Activated CD8-positive, alpha-beta memory T cell treated with anti-CD3 and anti-CD28 coated beads, Interleukin-2, amount 50 U/mL, for 1 hour (primary cell): ENCODE data around the gene SNX15.
"Not testable (repeated sequence)": the region's sequence is repeated elsewhere in the genome, so short reads cannot be mapped to it uniquely, and the experiment has no call there.

Experiments used
- DNase-seq: peaks from one replicate; pipeline ENCODE4 v3.0.0-alpha.2; 2020; ENCODE audit errors: extremely low read depth

The SNX15 gene, protein sequence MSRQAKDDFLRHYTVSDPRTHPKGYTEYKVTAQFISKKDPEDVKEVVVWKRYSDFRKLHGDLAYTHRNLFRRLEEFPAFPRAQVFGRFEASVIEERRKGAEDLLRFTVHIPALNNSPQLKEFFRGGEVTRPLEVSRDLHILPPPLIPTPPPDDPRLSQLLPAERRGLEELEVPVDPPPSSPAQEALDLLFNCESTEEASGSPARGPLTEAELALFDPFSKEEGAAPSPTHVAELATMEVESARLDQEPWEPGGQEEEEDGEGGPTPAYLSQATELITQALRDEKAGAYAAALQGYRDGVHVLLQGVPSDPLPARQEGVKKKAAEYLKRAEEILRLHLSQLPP

DNA sequence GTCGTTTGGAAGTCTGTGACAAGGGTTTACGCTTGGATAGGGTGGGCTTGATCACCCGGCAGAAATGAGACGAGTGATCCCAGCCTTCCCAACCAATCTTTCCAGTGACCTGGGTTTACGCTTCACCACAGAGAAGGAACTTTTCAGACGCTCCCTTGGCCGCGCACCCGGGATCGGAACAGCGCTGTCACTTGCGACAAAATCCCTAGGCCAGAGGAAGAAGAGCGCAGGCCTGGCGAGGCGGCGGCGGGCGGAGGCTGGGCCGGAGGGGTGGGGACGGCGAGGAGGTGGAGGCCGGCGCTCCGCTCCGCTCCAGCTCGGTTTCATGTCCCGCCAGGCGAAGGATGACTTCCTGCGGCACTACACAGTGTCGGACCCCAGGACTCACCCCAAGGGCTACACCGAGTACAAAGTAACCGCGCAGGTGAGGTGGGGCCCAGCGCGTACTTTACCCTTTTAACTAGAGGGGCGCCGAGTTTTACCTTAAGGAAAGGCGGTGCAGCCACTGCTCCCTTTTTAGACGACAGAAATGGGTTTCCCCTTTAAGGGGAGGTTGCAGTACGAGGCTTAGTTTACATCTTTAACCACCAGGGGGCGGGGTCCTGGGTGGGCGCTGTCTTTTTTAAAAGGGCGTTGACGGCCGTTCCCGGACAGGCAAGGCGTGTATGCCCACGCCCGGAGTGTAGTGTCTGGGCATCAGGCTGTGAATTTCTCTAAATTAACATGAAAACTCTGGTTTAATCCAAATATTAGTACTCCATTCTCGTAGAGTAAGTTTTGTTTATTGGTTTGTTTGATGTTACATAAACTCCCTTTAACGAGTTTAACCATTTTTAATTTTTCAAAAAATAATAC lies at the start of gene SNX15:
TSS of gene SNX15 (plus strand) at position 227 of the 855 bp plus-strand sequence. CDS start at position 326, 99 bp downstream.
- DNase-seq = peak; percentile 82

DNA sequence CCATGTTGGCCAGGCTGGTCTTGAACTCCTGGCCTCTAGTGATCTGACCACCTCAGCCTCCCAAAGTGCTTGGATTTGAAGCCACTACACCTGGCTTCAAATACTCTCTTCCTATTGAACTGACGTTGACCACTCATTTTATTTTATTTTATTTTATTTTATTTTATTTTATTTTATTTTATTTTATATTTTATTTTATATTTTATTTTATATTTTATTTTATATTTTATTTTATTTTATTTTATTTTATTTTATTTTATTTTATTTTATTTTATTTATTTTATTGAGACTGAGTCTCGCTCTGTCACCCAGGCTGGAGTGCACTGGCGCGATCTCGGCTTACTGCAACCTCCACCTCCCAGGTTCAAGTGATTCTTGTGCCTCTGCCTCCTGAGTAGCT lies 43.9 kb upstream of the SNX15 start:
- not testable (repeated sequence) for DNase-seq

DNA sequence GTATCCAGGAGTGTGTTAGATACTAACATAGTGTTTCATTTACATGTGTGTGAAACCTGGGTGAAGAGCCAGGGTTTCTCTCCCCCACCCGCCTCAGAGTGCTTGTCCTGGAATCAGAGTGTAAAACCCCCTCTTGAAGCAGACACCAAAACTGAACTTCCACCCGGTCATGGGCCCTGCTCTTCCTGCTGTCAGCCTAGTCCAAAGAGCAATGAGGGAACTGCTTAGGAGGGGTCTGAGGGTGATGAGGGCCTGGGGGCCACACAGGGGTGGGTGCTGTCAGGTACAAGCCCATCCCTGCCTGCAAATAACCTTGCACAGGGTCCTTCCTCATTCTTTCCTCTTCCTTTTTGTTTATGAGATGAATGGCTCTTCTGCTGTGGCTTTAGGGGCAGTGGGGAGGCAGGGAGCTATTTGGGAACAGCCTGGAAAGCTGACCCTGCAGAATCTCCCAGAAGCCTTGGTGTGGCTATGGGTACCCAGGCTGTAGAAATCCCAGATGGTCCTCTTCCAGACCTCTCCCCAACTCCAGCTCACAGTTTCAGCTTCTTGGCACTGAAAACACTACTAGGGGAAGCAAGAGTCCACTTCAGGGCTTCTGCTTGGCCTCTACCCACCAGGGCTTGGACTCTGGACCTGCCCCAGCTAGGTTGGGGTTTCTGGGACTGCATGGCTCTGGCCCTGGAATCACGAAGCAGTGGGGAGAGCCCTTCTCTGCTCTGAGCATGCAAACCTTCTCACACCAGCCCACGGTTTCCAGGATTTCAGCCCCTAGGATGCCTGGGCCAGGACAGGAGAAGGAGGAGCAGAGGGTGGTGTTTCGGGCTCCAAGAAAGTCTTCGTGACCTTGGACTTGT lies 39.0 kb upstream of the SNX15 start:
- DNase-seq = no peak

DNA sequence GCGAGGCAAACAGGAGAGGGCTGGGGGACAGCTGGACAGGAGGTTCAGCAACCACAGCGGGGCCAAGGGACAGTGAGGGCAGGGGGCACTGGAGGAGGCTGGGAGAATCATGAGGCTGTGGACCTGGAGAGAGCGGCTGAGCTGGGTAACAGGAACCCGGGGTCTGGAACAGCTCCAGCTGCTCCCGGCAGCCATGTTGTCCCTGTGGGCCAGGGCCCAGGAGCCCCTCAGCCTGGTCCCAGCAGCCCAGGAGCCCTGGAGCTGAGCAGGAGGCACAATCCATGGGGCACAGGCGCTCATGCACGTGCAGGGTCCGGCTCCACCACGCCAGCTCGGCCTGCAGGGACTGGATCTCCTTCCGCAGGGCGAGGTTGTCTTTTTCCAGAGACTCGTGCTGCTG lies 37.8 kb upstream of the SNX15 start:
- DNase-seq = no peak

DNA sequence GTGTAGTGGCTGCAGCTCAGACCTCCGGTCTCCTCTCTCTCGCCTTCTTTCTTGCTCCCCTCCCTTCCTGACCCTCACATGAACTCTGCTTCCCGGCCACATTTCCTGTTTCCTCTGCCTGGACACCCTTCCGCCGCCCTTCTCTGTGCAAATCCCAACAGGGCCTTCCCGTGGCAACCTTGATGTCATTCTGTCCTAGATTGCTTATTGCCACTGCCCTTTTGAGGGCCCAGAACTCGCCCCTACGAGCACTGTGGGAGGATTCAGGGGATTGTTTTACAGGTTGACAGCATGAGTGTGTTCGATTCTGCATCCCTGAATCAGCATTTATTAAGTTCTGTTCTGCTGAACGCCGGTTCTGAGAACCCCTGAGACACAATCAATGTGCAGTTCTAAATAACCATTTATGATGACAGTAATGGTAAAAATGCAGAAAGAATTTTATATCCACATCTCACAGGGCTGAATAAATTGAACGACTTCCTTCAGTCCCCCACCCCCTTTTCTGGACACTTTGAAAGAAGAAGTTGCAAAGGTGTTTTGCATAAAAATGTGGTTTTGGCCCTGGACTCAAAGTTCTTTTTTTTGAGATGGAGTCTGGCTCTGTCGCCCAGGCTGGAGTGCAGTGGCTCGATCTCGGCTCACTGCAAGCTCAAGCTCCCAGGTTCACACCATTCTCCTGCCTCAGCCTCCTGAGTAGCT lies 36.9 kb upstream of the SNX15 start:
- DNase-seq = no peak

DNA sequence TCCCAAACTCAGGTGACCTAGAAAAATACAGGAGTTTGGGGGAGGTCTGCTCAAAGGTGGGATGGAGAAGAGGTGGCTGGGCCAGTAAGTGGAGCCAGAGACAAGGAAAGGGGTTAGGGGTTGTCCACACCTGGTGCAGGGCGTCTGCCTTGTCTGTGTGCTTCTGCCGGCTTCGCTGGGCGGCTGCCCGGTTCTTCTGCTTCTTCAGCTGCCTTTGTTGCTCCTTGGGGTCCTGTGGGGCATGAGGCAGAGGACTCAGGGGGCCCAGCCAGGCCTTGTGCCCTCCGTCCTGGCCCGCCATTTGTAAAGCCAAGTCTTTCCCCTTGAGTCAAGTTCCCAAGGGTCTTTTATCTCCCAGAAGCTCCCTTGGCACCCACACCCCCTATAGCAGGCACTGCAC lies 32.9 kb upstream of the SNX15 start:
- DNase-seq = no peak

DNA sequence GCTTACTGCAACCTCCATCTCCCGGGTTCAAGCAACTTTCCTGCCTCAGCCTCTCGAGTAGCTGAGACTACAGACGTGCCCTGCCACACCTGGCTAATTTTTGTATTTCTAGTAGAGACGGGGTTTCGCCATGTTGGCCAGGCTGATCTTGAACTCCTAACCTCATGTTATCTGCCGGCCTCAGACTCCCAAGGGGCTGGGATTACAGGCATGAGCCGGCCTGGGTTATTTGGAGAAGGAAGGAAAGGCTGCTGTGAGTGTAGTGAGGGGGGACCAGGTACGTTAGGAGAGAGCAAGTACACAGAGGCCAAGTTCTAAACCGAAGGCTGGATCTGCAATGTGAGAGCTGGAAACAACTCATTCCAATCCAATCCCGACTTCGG lies 30.9 kb upstream of the SNX15 start:
- no peak for DNase-seq

DNA sequence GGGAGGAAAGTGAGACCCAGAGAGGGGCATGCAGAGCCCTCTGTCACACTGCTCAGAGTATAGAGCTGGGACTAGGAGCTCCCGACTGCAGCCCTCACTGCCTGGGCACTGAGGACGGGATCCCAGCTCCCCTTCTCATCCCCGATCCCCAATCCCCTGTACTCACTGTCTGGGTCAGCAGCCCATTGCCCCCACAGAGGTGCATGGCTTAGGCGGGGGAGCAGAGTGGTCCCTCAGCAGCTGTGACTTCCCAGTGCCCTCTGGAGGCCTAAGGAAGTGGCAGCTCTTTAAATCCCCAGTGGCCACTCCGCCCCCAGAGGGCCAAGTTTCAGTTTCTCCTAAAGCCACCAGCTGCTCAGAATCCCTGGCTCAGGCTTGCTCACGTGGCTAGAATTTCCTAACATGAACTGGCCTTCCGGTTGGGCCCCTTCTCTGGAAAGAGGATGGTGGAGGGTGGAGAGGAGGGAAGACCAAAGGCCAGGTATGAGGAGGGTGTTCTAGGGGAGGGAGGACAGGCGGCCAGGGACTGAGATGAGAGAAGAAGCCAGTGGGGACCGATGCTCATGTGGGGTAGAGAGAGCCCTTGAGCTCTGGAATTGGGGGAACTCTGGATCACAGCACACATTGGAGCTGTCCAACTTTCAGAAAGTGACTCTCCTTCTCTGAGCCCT lies 30.4 kb upstream of the SNX15 start, which contains the start of gene BATF2:
TSS of gene BATF2 (minus strand) at position 262 of the 671 bp plus-strand sequence. CDS start at position 205, 57 bp downstream.
- DNase-seq = no peak

DNA sequence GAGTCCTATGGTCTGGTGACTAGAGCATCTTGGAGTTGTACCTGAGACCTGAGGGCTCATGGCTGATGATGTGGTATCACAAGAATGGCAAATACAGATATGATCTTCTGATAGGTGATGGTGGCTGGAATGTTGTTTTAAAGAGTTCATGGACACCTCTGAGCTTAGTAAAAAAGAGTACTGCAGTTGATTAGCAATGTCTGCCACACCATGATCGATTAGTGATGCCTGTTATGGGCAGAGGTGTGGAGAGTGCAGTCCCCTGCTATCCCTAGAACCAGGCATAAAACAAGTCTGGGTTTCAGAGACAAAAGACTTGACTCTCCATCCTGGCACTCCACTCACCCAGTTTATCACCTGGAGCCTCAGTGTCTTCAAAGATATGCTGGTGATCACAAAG lies 29.1 kb upstream of the SNX15 start:
- no peak for DNase-seq

DNA sequence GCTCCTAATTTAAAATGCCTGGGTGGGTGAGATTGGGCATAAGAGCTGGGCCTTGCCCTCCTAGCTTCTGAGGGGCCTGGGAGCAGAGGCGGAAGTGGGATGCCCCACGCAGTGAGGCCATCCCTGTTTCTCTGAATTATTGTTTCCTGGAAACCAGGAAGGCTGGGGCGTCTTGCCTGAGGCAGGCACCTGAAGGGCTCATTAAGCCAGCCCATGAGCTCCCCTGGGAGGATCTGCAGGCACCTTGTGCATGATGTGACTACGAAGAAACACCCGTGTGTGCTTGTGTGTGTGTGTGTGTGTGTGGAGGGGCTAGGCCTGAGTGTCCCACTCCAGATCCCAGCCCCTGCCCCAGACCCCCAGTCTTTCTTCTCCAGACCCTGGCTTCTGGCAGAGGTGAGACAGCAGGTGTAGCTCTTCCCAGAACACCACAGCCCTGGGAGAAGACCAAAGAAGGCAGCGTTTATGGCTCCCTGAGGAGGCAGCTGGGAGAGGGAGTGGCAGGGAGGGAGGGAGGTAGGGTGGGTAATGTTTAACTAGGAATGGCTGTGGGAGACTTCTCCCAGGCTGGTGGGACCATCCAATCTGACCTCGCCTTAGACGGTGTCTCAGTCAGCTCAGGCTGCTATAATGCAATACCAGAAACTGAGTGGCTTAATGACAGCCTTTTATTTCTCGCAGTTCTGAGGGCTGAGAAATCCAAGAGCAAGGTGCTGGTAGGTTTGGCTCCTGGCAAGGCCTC lies 28.4 kb upstream of the SNX15 start:
- DNase-seq = no peak

DNA sequence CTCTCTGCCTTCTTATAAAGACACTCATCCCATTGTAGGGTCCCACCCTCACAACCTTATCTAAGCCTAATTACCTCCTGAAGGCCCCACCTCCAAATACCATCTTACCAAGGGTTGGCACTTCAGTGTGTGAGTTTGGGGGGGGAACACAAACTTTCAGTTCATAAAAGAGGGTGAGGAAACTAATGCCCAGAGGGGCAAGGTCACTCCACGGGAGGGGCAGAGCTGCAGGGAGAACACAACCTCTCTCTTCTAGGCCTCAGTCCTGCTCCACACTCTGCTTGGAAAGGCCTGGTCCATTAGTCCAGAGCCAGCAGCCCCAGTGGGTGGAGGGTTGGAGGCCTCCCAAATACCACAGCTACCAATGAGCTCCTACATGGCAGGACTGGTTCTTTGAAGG lies 27.8 kb upstream of the SNX15 start:
- no peak for DNase-seq

DNA sequence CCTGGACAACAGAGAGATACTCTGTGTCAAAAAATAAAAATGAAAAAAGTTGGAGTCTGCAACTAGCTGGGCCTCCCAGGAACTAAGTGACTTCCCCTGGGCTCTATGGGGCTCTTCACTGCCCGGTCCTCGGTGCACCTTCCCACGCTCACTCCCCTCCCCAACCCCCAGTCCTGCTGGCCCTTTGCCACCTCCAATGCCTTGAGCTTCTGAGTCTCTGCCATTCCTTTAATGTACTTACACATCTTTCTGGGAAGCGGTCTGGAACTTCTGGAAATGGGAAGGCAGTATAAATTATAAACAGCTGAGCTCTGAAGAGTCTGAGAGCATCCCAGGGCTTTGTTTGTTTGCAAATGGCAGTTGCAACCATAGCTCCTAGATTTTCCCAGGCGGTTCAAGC lies 24.5 kb upstream of the SNX15 start:
- DNase-seq = no peak

DNA sequence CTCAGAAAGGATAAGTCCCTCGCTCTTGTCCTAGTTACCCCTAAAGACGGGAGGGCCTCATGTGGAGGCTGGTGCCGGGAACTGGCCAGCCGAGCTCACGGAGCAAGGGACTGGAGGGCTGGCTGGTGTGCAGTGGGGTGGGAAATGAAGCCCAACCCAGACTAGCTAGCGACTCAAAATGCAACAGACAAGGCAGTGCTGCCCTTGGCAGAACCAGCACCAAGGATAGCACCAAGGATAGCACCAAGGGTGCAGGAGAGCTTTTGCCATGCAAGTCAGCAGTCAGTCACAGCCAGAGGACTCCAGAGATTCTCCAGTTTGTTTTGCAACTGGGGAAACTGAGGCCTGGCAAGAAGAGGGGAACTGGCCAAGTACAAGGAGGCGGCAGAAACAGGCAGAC lies 24.0 kb upstream of the SNX15 start:
- no peak for DNase-seq

DNA sequence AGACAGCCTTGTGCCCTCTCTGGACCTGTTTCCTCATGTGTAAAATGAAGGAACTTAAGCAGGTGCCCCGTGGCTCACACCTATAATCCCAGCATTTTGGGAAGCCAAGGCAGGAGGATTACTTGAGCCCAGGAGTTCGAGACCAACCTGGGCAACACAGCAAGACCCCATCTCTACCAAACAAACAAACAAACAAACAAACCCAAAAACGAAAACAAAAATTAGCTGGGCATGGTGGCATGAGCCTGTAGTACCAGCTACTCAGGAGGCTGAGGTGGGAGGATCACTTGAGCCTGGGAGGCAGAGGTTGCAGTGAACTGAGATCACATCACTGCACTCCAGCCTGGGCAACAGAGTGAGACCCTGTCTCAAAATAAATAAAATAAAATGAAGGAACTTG lies 23.3 kb upstream of the SNX15 start:
- not testable (repeated sequence) for DNase-seq

DNA sequence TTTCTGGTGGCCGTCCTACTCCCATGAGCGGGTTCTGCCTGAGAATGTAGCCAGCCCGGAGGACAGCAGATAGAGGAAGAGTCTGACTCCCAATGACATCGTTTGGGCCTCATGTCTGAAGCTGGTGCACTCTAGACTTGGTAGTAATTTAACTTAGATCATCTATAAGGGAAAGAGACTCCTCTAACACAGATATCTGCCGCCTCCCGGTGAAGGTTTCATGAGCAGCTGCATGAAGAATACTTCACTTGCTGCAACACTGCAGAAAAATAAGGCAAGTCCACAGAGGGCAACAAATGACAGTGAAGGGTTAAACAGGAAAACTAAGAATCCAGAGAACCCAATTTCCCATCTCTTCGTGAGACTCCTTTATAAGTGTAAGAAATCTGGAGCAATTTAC lies 19.2 kb upstream of the SNX15 start:
- no peak for DNase-seq

DNA sequence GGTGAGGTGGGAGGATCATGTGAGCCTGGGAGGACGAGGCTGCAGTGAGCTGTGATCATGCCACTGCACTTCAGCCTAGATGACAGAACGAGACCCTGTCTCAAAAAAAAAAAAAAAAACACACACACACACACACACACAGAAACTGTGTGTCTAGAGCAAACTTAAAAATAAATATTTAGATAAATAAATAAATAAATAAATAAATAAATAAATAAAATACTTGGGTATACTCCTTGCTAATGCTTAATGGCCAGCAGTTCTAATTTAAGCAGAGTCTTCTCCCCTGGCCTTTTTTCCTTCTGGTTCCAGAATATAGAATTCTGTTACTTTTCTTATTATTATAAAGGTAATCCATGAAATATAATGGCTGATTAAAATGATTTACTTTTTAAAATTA lies 18.4 kb upstream of the SNX15 start:
- DNase-seq = no peak

DNA sequence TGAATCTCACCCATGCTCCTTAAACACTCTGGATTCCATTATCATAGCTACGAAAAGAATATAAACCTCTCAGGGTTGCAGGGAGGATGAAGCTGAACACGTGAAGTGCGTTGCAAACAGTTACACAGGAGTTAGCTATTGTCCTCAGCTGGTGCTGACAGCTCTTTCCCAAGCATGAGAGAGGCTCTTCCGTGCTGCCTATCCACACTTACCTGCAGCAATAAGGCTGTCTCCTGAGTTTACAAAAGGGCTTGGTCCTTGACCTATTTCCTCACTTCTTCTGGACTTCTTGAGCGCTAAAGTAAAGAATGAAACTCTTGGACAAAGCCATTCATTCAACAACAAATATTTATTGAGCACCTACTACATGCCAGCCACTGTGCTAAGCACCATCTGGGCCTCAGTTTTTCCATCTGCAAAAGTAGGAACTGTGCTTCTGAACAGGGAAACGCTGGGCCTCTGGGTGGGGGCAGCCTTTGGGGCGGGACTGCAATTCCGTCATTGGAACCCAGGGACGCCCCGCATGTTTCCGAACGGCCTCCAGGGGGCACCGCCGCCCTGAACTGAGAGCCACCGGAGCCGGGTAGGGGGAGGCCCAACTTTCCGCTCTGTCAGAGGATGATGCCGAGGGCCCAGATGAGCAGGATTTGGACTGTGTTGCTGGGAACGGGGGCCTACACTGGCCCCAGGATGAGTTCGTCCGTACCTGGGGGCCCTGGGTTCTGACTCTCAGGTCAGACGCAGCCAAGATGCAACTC lies 13.9 kb upstream of the SNX15 start:
- DNase-seq = peak; percentile 66

DNA sequence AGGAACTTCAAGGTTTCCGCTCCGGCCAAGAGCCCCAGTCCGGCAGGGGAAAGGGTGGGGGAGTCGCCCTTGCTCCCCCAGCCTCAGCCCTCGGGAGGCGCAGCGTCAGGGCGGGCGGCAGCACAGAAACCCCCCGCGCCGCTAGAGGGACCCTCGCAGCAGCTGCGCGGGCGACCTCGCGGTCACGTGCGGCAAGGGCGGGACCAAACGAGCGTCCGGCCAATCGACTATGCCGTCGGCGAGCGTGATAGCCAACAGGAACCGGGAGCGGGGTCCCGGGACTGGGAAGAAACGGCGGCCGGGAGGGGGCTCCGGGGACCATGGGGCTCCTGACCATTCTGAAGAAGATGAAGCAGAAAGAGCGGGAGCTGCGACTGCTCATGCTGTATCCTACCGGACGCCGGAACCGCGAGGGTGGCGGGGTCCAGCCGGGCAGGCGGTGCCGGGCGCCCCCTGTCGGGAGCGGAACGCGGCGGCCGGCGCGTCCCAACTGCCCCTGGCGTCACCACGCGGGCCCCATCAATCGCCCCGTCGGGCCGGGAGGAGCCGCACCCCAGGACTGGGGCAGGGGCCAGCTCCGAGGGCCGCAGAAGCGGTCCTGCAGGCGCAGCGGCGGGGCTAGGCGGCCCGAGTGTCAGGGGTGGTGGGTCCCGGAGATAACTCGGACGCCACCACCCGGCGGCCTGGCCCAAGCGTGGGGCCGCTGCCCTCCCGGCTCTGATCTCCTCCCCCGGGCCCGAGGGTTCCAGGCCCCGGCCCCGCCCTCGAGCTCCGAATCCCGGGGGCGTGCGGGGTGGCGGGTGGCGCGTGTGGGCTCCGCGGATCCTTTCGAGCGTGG lies 13.1 kb upstream of the SNX15 start, which contains the start of gene ARL2:
TSS of gene ARL2 (plus strand) at position 273 of the 838 bp plus-strand sequence. CDS start at position 321, 48 bp downstream.
- peak; percentile 70 for DNase-seq
